ENCODE measurements around the gene DCDC1.

- TF ChIP-seq EZH2phosphoT487 (IDR thresholded peaks at IDR 0.05; ENCODE audit: borderline replicate concordance) (no peak), POLR2A (IDR thresholded peaks at IDR 0.05; ENCODE audit: borderline replicate concordance, extremely low read depth, insufficient read depth, insufficient read length) (no peak), CTCF (IDR thresholded peaks at IDR 0.05 in 2 of 3, conservative IDR thresholded peaks at IDR 0.05 in 1 of 3; ENCODE audit: borderline replicate concordance in 1 of 3, insufficient read depth in 1 of 3, low read depth in 2 of 3, low read length in 2 of 3) (no peak), ZFX (IDR thresholded peaks at IDR 0.05) (no peak), MAX (IDR thresholded peaks at IDR 0.05) (no peak), ATF3 (IDR thresholded peaks at IDR 0.05) (no peak), SRF (IDR thresholded peaks at IDR 0.05; ENCODE audit: low read depth) (no peak), JUND (IDR thresholded peaks at IDR 0.05) (no peak), EZH2 (IDR thresholded peaks at IDR 0.05) (no peak), POLR2AphosphoS5 (IDR thresholded peaks at IDR 0.05; ENCODE audit: low read depth, low read length) (no peak)
These were observed 49.6 kb upstream of the DCDC1 start for GRCh38 chr11:31419138-31419537.

Data from HCT116 (cell line).